Measurements from ENCODE around the gene ACOXL.

Gene ACOXL

DNA sequence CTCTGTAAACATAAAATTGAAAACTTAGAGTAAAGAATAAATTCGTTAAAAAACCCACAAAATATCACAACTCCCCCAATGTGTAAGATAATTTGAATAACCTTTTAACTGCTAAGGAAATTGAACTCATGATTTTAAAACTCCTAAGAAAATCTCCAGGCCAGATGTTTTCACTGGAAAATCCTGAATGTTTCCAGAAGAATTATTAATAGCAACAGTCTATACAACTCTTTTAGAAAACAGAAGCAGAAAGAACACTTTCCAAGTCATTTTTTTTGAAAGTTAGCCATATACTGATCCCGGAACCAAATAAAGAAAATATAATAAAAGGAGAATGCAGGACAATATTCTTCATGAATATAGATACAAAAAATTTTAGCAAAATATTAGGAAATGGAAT is 165.6 kb downstream of the ACOXL start:
- Histone ChIP-seq H3K9ac (ENCODE audit: low read length) (no peak overlapping the region), H3F3A (ENCODE audit: insufficient read depth, low read length) (no peaks in the 10 kb centered on the region), H4K20me1 (ENCODE audit: insufficient read depth, low read length) (no peaks in the 10 kb centered on the region), H3K36me3 (ENCODE audit: insufficient read depth, low read length) (no peaks in the 10 kb centered on the region), H3K4me1 (ENCODE audit: insufficient read depth, low read length, severe bottlenecking) (no peaks in the 10 kb centered on the region), H3K79me2 (ENCODE audit: insufficient read depth, low read length) (no peaks in the 10 kb centered on the region), H3K4me3 (ENCODE audit: low read depth, low read length, poor library complexity, severe bottlenecking) (no peak overlapping the region), H3K9me3 (ENCODE audit: low read length) (0 out of 2 replicates have a peak, but pooled peaks cover 5% of the 10 kb centered on the region), H3K27me3 (ENCODE audit: insufficient read depth, low read length) (no peaks in the 10 kb centered on the region), H3K9me2 (ENCODE audit: low read depth, low read length) (no peaks in the 10 kb centered on the region), H2AFZ (ENCODE audit: low read length) (no peak overlapping the region), H3K27ac (ENCODE audit: low read depth, low read length, poor library complexity, severe bottlenecking) (no peak overlapping the region), H3K4me2 (ENCODE audit: low read length) (no peak overlapping the region)
- TF ChIP-seq, protein P1, sequence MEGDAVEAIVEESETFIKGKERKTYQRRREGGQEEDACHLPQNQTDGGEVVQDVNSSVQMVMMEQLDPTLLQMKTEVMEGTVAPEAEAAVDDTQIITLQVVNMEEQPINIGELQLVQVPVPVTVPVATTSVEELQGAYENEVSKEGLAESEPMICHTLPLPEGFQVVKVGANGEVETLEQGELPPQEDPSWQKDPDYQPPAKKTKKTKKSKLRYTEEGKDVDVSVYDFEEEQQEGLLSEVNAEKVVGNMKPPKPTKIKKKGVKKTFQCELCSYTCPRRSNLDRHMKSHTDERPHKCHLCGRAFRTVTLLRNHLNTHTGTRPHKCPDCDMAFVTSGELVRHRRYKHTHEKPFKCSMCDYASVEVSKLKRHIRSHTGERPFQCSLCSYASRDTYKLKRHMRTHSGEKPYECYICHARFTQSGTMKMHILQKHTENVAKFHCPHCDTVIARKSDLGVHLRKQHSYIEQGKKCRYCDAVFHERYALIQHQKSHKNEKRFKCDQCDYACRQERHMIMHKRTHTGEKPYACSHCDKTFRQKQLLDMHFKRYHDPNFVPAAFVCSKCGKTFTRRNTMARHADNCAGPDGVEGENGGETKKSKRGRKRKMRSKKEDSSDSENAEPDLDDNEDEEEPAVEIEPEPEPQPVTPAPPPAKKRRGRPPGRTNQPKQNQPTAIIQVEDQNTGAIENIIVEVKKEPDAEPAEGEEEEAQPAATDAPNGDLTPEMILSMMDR (IDR thresholded peaks at IDR 0.05; ENCODE audit: low read length): no peak
- no peak for TF ChIP-seq EZH2 (IDR thresholded peaks at IDR 0.05; ENCODE audit: borderline replicate concordance, low read length)

- Histone ChIP-seq H3F3A (ENCODE audit: insufficient read depth, low read length) (no peaks in the 10 kb centered on the region), H4K20me1 (ENCODE audit: insufficient read depth, low read length) (no peaks in the 10 kb centered on the region), H3K9ac (ENCODE audit: low read length) (no peak overlapping the region), H3K79me2 (ENCODE audit: insufficient read depth, low read length) (no peaks in the 10 kb centered on the region), H3K4me1 (ENCODE audit: insufficient read depth, low read length, severe bottlenecking) (no peaks in the 10 kb centered on the region), H3K36me3 (ENCODE audit: insufficient read depth, low read length) (no peaks in the 10 kb centered on the region), H3K27me3 (ENCODE audit: insufficient read depth, low read length) (no peaks in the 10 kb centered on the region), H3K27ac (ENCODE audit: low read depth, low read length, poor library complexity, severe bottlenecking) (no peak overlapping the region), H3K9me3 (ENCODE audit: low read length) (0 out of 2 replicates have a peak, but pooled peaks cover 5% of the 10 kb centered on the region), H2AFZ (ENCODE audit: low read length) (no peak overlapping the region), H3K4me3 (ENCODE audit: low read depth, low read length, poor library complexity, severe bottlenecking) (no peak overlapping the region), H3K4me2 (ENCODE audit: low read length) (no peak overlapping the region), H3K9me2 (ENCODE audit: low read depth, low read length) (no peaks in the 10 kb centered on the region)
- TF ChIP-seq, protein P1 (IDR thresholded peaks at IDR 0.05; ENCODE audit: low read length): no peak
- TF ChIP-seq EZH2 (IDR thresholded peaks at IDR 0.05; ENCODE audit: borderline replicate concordance, low read length): no peak
Observed at GRCh38 chr2:110900191-110900590, 167.8 kb downstream of the ACOXL start.

- Histone ChIP-seq H3K9ac (ENCODE audit: low read length) (no peak overlapping the region), H3K79me2 (ENCODE audit: insufficient read depth, low read length) (no peaks in the 10 kb centered on the region), H3K4me2 (ENCODE audit: low read length) (no peak overlapping the region), H3K9me2 (ENCODE audit: low read depth, low read length) (no peaks in the 10 kb centered on the region), H3K27ac (ENCODE audit: low read depth, low read length, poor library complexity, severe bottlenecking) (no peak overlapping the region), H4K20me1 (ENCODE audit: insufficient read depth, low read length) (no peaks in the 10 kb centered on the region), H3K4me1 (ENCODE audit: insufficient read depth, low read length, severe bottlenecking) (no peaks in the 10 kb centered on the region), H3K4me3 (ENCODE audit: low read depth, low read length, poor library complexity, severe bottlenecking) (no peak overlapping the region), H3K9me3 (ENCODE audit: low read length) (no peaks in the 10 kb centered on the region), H3F3A (ENCODE audit: insufficient read depth, low read length) (no peaks in the 10 kb centered on the region), H2AFZ (ENCODE audit: low read length) (no peak overlapping the region), H3K36me3 (ENCODE audit: insufficient read depth, low read length) (no peaks in the 10 kb centered on the region), H3K27me3 (ENCODE audit: insufficient read depth, low read length) (peaks cover 5% of the 10 kb centered on the region; the same call in 1 of the 2 replicates)
- TF ChIP-seq, protein P1 (IDR thresholded peaks at IDR 0.05; ENCODE audit: low read length): no peak
- no peak for TF ChIP-seq EZH2 (IDR thresholded peaks at IDR 0.05; ENCODE audit: borderline replicate concordance, low read length)
Observed at GRCh38 chr2:110903548-110903947, 171.2 kb downstream of the ACOXL start.
